Endothelial cell of umbilical vein (primary cell): ENCODE data around the gene CDH23. TPM values are rescaled to one million over a fixed set of nuclear protein-coding genes. Genes with fewer than 3 reads are reported as not detected.

Source experiments
- BruUV-seq: library from RNA; stranded (reverse); fragments of 400-500 nt; replicated peaks from 2 replicates; lab custom pipeline; 2021; lab: Mats Ljungman, UMichigan
- CTCF ChIA-PET: fragments of 300-600, 350-600 bp; sonication (Branson Sonifier 250); formaldehyde crosslinking; loops from one replicate; lab custom pipeline; 2021; ENCODE audit warnings: antibody characterized with exemption, inconsistent platforms; lab: Charles Lee
- POLR2A ChIA-PET: fragments of 300-600, 350-600 bp; sonication (Branson Sonifier 250); formaldehyde crosslinking; loops from one replicate; lab custom pipeline; 2021; ENCODE audit warnings: antibody characterized with exemption, inconsistent platforms; lab: Charles Lee
- DNase-seq: peaks from one replicate; pipeline ENCODE4 v3.0.0-alpha.2; 2011; ENCODE audit warnings: low read depth, low spot score
- FAIRE-seq: peaks from 2 replicates; lab custom pipeline; 2011; peaks lifted over from hg19 to GRCh38; lab: Jason Lieb, UNC
- H2AFZ ChIP-seq: 2 replicates; pipeline ENCODE4 v1.6.0; 2012; ENCODE audit warnings: low read depth, low read length, control low read depth, inconsistent platforms
- H3K27ac ChIP-seq: 2 replicates; pipeline ENCODE4 v1.5.1; 2011; ENCODE audit warnings: low read depth, mild to moderate bottlenecking, control low read depth, low read length, moderate library complexity; ENCODE audit not compliant: insufficient read depth
- H3K27me3 ChIP-seq, 2 experiments: 2 replicates each; pipeline versions ENCODE4 v1.6.0 to v1.6.1; 2011; ENCODE audit warnings: low read length in 2 of 2, mixed read lengths in 1 of 2; ENCODE audit not compliant: control insufficient read depth in 2 of 2, insufficient read depth in 2 of 2
- H3K36me3 ChIP-seq, 2 experiments: 2 replicates in 1 of 2; 3 replicates in 1 of 2; pipeline ENCODE4 v1.5.1; 2011; ENCODE audit warnings: low read length in 2 of 2, mild to moderate bottlenecking in 1 of 2, moderate library complexity in 1 of 2; ENCODE audit not compliant: control insufficient read depth in 2 of 2, insufficient read depth in 2 of 2; ENCODE audit errors: extremely low read depth in 1 of 2
- H3K4me1 ChIP-seq: 3 replicates; pipeline ENCODE4 v1.5.1; 2011; ENCODE audit warnings: mild to moderate bottlenecking, low read length; ENCODE audit not compliant: control insufficient read depth, insufficient read depth; ENCODE audit errors: extremely low read depth
- H3K4me2 ChIP-seq: 2 replicates; pipeline ENCODE4 v1.6.1; 2011; ENCODE audit warnings: low read length, control low read depth, mixed read lengths; ENCODE audit not compliant: insufficient read depth
- H3K4me3 ChIP-seq, 3 experiments: fragments of 200-600 bp in 1 of 3; sonication (generic), shearing (Covaris generic) in 1 of 3; replicated peaks in 1 of 3; 2 replicates each; pipeline ENCODE4 v1.5.1; 2011 to 2016; ENCODE audit warnings: control low read depth in 3 of 3, low read length in 3 of 3, mild to moderate bottlenecking in 2 of 3, inconsistent platforms in 1 of 3, low read depth in 1 of 3, moderate library complexity in 1 of 3; ENCODE audit not compliant: insufficient read depth in 1 of 3
- H3K79me2 ChIP-seq: 2 replicates; pipeline ENCODE4 v1.6.0; 2012; ENCODE audit warnings: low read length, inconsistent platforms; ENCODE audit not compliant: control insufficient read depth, insufficient read depth
- H3K9ac ChIP-seq: replicated peaks from 2 replicates; pipeline ENCODE3; 2011; ENCODE audit warnings: low read length, control low read depth; ENCODE audit not compliant: insufficient read depth; ENCODE audit errors: extremely low read depth
- H3K9me1 ChIP-seq: replicated peaks from 3 replicates; pipeline ENCODE4 v1.6.0; 2011; ENCODE audit warnings: mild to moderate bottlenecking, low read length; ENCODE audit not compliant: control insufficient read depth, insufficient read depth; ENCODE audit errors: extremely low read depth
- H3K9me3 ChIP-seq: replicated peaks from 2 replicates; pipeline ENCODE4 v1.5.1; 2012; ENCODE audit warnings: low read length, inconsistent platforms; ENCODE audit not compliant: control insufficient read depth, insufficient read depth
- H4K20me1 ChIP-seq: replicated peaks from 2 replicates; pipeline ENCODE3; 2011; ENCODE audit warnings: mild to moderate bottlenecking, low read length; ENCODE audit not compliant: control insufficient read depth, insufficient read depth; ENCODE audit errors: extremely low read depth
- JUN ChIP-seq: IDR thresholded peaks from 2 replicates; pipeline ENCODE4 v1.6.1; 2011; ENCODE audit warnings: borderline replicate concordance, low read depth; ENCODE audit not compliant: insufficient read length, insufficient read depth
- MYC ChIP-seq: IDR thresholded peaks from one replicate; pipeline ENCODE4 v1.6.1; 2011; ENCODE audit warnings: mild to moderate bottlenecking, low read depth, low read length
- POLR2AphosphoS5 ChIP-seq: IDR thresholded peaks from 2 replicates; pipeline ENCODE4 v1.6.1; 2012; ENCODE audit warnings: low read depth, mild to moderate bottlenecking, control low read depth, low read length, moderate library complexity; ENCODE audit not compliant: insufficient read depth
- dilution Hi-C: fragments of 300-500 bp; cut with MboI; formaldehyde crosslinking; loops from one replicate; pipeline ENCODE4 v1.15.0; 2019; ENCODE audit warnings: low sequenced_read_pairs; ENCODE audit not compliant: extremely low pct_ligation_motif_present
- intact Hi-C: fragments of 100-400 bp; cut with micrococcal nuclease; formaldehyde crosslinking; loops from one replicate; pipeline ENCODE4 v1.10.0; 2022
- polyA plus RNA-seq, 4 experiments: library from polyadenylated mRNA; depleted of rRNA in 3 of 4; stranded (reverse) in 3 of 4; unstranded in 1 of 4; fragments of >200 nt; gene quantifications; 2 replicates each; pipeline versions ENCODE4 v1.2.1 to v1.2.3, GENCODE V29; 2011 to 2012; ENCODE audit warnings: missing spikeins in 1 of 4
- total RNA-seq: library from RNA; stranded (reverse); gene quantifications from 2 replicates; pipeline ENCODE4 v1.2.3, GENCODE V29; 2021
- TF ChIP-seq, protein P1 (sequence below), 2 donors: IDR thresholded peaks; 1 replicate in 1 of 2; 2 replicates in 1 of 2; pipeline ENCODE4 v1.5.1; 2011; ENCODE audit warnings: low read length in 2 of 2, mild to moderate bottlenecking in 2 of 2, moderate library complexity in 2 of 2, control low read depth in 1 of 2, inconsistent platforms in 1 of 2, low read depth in 1 of 2; ENCODE audit not compliant: insufficient read depth in 1 of 2; ENCODE audit errors: extremely low read depth in 1 of 2
- TF ChIP-seq, protein P2 (sequence below): IDR thresholded peaks from 2 replicates; pipeline ENCODE4 v1.6.1; 2011; ENCODE audit not compliant: insufficient read depth, insufficient read length

The CDH23 gene
- total and polyA plus RNA-seq, 2 donors (not counting 3 experiments of a cell fraction or from before 2014, with no cell fraction given): not detected

DNA sequence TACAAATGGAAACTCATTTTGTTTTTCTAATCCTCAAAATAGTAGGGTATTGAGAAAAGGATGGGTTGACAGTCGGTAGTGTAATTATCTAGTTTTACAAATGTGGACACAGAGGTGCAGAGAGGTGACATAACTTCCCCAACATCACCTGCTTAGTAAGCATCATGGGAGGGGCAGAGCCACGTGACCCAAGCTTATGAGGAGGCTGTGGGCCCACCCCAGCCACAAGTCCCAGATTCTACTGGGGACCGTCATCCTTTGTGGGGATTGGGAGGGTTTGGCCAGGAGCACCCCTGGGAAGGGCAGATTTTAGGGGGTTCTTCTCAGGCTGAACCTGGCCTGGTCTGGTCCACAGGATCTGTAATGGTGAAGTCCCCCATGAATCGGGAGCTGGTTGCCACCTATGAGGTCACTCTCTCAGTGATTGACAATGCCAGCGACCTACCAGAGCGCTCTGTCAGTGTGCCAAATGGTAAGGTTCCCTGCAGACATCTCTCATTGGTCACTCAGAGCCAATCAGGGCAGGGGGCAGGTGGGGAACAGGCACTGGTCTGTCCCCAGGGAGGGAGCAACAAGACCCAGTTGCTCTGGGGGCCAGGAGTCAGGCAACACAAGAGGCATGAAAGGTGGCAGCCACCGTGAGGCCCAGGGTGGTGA lies 400.2 kb downstream of the CDH23 start:
- H3K4me2 ChIP-seq: no peak overlapping the region
- DNase-seq (no peak), FAIRE-seq (no peak)
- no peaks in the 10 kb centered on the region for H3K36me3 ChIP-seq
- H4K20me1 ChIP-seq: no peaks in the 10 kb centered on the region
- no peaks in the 10 kb centered on the region for H3K27me3 ChIP-seq
- no peak overlapping the region for H3K27ac ChIP-seq
- no peaks in the 10 kb centered on the region for H3K79me2 ChIP-seq
- no peak overlapping the region for H3K4me3 ChIP-seq
- H3K9me1 ChIP-seq: no peaks in the 10 kb centered on the region
- BruUV-seq: no TSS peak
- TF ChIP-seq JUN (no peak), MYC (no peak), POLR2AphosphoS5 (no peak)
- TF ChIP-seq, protein P1, sequence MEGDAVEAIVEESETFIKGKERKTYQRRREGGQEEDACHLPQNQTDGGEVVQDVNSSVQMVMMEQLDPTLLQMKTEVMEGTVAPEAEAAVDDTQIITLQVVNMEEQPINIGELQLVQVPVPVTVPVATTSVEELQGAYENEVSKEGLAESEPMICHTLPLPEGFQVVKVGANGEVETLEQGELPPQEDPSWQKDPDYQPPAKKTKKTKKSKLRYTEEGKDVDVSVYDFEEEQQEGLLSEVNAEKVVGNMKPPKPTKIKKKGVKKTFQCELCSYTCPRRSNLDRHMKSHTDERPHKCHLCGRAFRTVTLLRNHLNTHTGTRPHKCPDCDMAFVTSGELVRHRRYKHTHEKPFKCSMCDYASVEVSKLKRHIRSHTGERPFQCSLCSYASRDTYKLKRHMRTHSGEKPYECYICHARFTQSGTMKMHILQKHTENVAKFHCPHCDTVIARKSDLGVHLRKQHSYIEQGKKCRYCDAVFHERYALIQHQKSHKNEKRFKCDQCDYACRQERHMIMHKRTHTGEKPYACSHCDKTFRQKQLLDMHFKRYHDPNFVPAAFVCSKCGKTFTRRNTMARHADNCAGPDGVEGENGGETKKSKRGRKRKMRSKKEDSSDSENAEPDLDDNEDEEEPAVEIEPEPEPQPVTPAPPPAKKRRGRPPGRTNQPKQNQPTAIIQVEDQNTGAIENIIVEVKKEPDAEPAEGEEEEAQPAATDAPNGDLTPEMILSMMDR (IDR thresholded peaks at IDR 0.05; ENCODE audit: extremely low read depth in 1 of 2, insufficient read depth in 1 of 2, low read depth in 1 of 2, low read length in 2 of 2): no peak
- TF ChIP-seq, protein P2, sequence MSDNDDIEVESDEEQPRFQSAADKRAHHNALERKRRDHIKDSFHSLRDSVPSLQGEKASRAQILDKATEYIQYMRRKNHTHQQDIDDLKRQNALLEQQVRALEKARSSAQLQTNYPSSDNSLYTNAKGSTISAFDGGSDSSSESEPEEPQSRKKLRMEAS: no peak
- ChIA-PET POLR2A (no interaction called here), CTCF (interaction anchor here (0.6 kb wide), 1 partner anchor 9 kb away, joined by 3 read pairs; no protein-coding TSS in a partner anchor)
- no peak overlapping the region for H2AFZ ChIP-seq
- no peak overlapping the region for H3K9ac ChIP-seq
- peaks cover 6% of the 10 kb centered on the region for H3K4me1 ChIP-seq
- dilution Hi-C loops: no loop called here
- no peaks in the 10 kb centered on the region for H3K9me3 ChIP-seq
- intact Hi-C loops: no loop called here
